T-cell (primary cell): ENCODE data around the gene STRA6. TPM values are rescaled to one million over a fixed set of nuclear protein-coding genes. Genes with fewer than 3 reads are reported as not detected.

ENCODE experiments used
- ATAC-seq, 4 experiments: fragments of 200-7000 bp in 3 of 4; fragments of 150-1000 bp in 1 of 4; cut with Tn5 transposase; replicated peaks in 1 of 4; 1 replicate in 3 of 4; 2 replicates in 1 of 4; pipeline ENCODE4 v1.10.0; 2021; ENCODE audit warnings: moderate library complexity in 3 of 4, mild to moderate bottlenecking in 2 of 4, moderate number of reproducible peaks in 1 of 4
- CTCF ChIA-PET, 2 donors: fragments of 300-600 bp; sonication (Branson Sonifier 250); formaldehyde crosslinking; loops; one replicate each; lab custom pipeline; 2022; ENCODE audit warnings: antibody characterized with exemption in 2 of 2; lab: Charles Lee
- POLR2A ChIA-PET, 2 donors: fragments of 300-600 bp; sonication (Branson Sonifier 250); formaldehyde crosslinking; loops; one replicate each; lab custom pipeline; 2022; ENCODE audit warnings: antibody characterized with exemption in 2 of 2; lab: Charles Lee
- DNase-seq, 35 experiments: peaks; one replicate each; pipeline versions ENCODE4 v3.0.0 to v3.0.0-alpha.2; 2013 to 2023
- H3K27ac ChIP-seq: one replicate; pipeline ENCODE4 v1.5.1; 2013; ENCODE audit warnings: low read length
- H3K27me3 ChIP-seq, 2 experiments: replicated peaks in 1 of 2; 1 replicate in 1 of 2; 2 replicates in 1 of 2; pipeline versions ENCODE4 v1.6.1 to v1.7.0; 2013; ENCODE audit warnings: low read length in 1 of 2, mixed read lengths in 1 of 2; ENCODE audit not compliant: control insufficient read depth in 2 of 2, insufficient read depth in 2 of 2; ENCODE audit errors: extremely low read depth in 1 of 2
- H3K36me3 ChIP-seq, 2 donors: 1 replicate in 1 of 2; 2 replicates in 1 of 2; pipeline versions ENCODE4 v1.6.1 to v1.7.0; 2013; ENCODE audit warnings: low read length in 1 of 2; ENCODE audit not compliant: control insufficient read depth in 2 of 2, insufficient read depth in 1 of 2; ENCODE audit errors: extremely low read depth in 1 of 2
- H3K4me1 ChIP-seq, 2 experiments: 1 replicate in 1 of 2; 2 replicates in 1 of 2; pipeline versions ENCODE4 v1.6.1 to v1.7.0; 2013; ENCODE audit warnings: low read length in 2 of 2, mixed read lengths in 1 of 2; ENCODE audit not compliant: insufficient read depth in 2 of 2, control insufficient read depth in 1 of 2; ENCODE audit errors: extremely low read depth in 1 of 2
- H3K4me3 ChIP-seq, 2 donors: 1 replicate in 1 of 2; 2 replicates in 1 of 2; pipeline versions ENCODE4 v1.5.1 to v1.7.0; 2013; ENCODE audit warnings: mild to moderate bottlenecking in 2 of 2, low read length in 1 of 2, moderate library complexity in 1 of 2; ENCODE audit not compliant: control insufficient read depth in 1 of 2; ENCODE audit errors: extremely low read depth in 1 of 2
- H3K9me3 ChIP-seq: 2 replicates; pipeline ENCODE4 v1.7.0; 2013
- H3K27ac Mint-ChIP-seq, 2 donors: one replicate each; pipeline ENCODE4 v1.8.0; 2020 to 2021; ENCODE audit warnings: mild to moderate bottlenecking in 2 of 2, mixed read lengths in 2 of 2
- H3K27me3 Mint-ChIP-seq, 2 donors: one replicate each; pipeline ENCODE4 v1.8.0; 2021 to 2022; ENCODE audit warnings: mixed read lengths in 2 of 2
- H3K36me3 Mint-ChIP-seq: one replicate; pipeline ENCODE4 v1.8.0; 2021; ENCODE audit warnings: mixed read lengths
- H3K4me1 Mint-ChIP-seq, 3 donors: one replicate each; pipeline ENCODE4 v1.8.0; 2020 to 2022; ENCODE audit warnings: mixed read lengths in 3 of 3, mild to moderate bottlenecking in 1 of 3
- H3K4me3 Mint-ChIP-seq, 3 donors: one replicate each; pipeline ENCODE4 v1.8.0; 2020 to 2022; ENCODE audit warnings: mild to moderate bottlenecking in 3 of 3, mixed read lengths in 3 of 3, moderate library complexity in 3 of 3
- H3K9me3 Mint-ChIP-seq, 3 donors: one replicate each; pipeline ENCODE4 v1.8.0; 2020 to 2022; ENCODE audit warnings: mixed read lengths in 3 of 3
- WGBS: methylation state at CpG from one replicate; pipeline ENCODE4 v1.1.5; 2013; ENCODE audit warnings: missing lambda C conversion rate; ENCODE audit not compliant: insufficient coverage; 5-methylcytosine and 5-hydroxymethylcytosine counted together
- total RNA-seq, 35 experiments: library from RNA in 6 of 35; stranded (reverse) in 6 of 35; fragments of 120-200 nt in 1 of 35; gene quantifications; one replicate each; pipeline versions ENCODE4 v1.2.1 to v1.2.4 and lab custom pipeline; 2013 to 2026

The STRA6 gene
- total RNA-seq, 5 donors from 2014 or later (not counting 1 experiment from before 2014, with no cell fraction given) = not detected

GRCh38 chr15:74159773-74160172, 42.8 kb downstream of the STRA6 start:
- H3K4me1 ChIP-seq = peaks cover 0 to 4% of the 10 kb centered on the region in 2 experiments
- Mint-ChIP-seq H3K27me3 (peaks cover 32 to 36% of the 10 kb centered on the region in 2 donors), H3K9me3 (no peaks in the 10 kb centered on the region), H3K27ac (no peak overlapping the region), H3K4me1 (peaks cover 0 to 5% (median 4%) of the 10 kb centered on the region in 3 donors), H3K4me3 (no peak overlapping the region), H3K36me3 (no peaks in the 10 kb centered on the region)
- H3K36me3 ChIP-seq = no peaks in the 10 kb centered on the region
- H3K9me3 ChIP-seq = no peaks in the 10 kb centered on the region
- H3K27me3 ChIP-seq = peaks cover 0 to 23% of the 10 kb centered on the region in 2 experiments
- ChIA-PET CTCF (no interaction called here), POLR2A (no interaction called here)
- H3K27ac ChIP-seq = no peak overlapping the region
- DNase-seq (no peak), ATAC-seq (no peak)
- no CpG with 5 or more reads among the region's 1 CpG for WGBS
- no peak overlapping the region for H3K4me3 ChIP-seq

GRCh38 chr15:74158855-74159650, 43.5 kb downstream of the STRA6 start:
- DNase-seq (no peak), ATAC-seq (no peak)
- Mint-ChIP-seq H3K4me3 (no peak overlapping the region), H3K4me1 (peaks cover 0 to 5% (median 4%) of the 10 kb centered on the region in 3 donors), H3K36me3 (no peaks in the 10 kb centered on the region), H3K27ac (no peak overlapping the region), H3K9me3 (no peaks in the 10 kb centered on the region), H3K27me3 (peaks cover 29 to 34% of the 10 kb centered on the region in 2 donors)
- Histone ChIP-seq H3K9me3 (no peaks in the 10 kb centered on the region), H3K27me3 (peaks cover 0 to 24% of the 10 kb centered on the region in 2 experiments), H3K27ac (no peak overlapping the region), H3K4me3 (no peak overlapping the region), H3K36me3 (no peaks in the 10 kb centered on the region), H3K4me1 (peaks cover 0 to 4% of the 10 kb centered on the region in 2 experiments)
- CTCF ChIA-PET = no interaction called here
- POLR2A ChIA-PET = no interaction called here
- WGBS = no CpG with 5 or more reads among the region's 5 CpGs

GRCh38 chr15:74157868-74158827, 44.4 kb downstream of the STRA6 start:
- no peaks in the 10 kb centered on the region for H3K9me3 Mint-ChIP-seq
- H3K27me3 Mint-ChIP-seq = peaks cover 30 to 32% of the 10 kb centered on the region in 2 donors
- H3K27ac ChIP-seq = no peak overlapping the region
- H3K9me3 ChIP-seq = no peaks in the 10 kb centered on the region
- no peak overlapping the region for H3K4me3 ChIP-seq
- ChIA-PET CTCF (no interaction called here), POLR2A (no interaction called here)
- H3K4me3 Mint-ChIP-seq = no peak overlapping the region
- no peak for DNase-seq
- peaks cover 0 to 26% of the 10 kb centered on the region in 2 experiments for H3K27me3 ChIP-seq
- peaks cover 0 to 4% of the 10 kb centered on the region in 2 experiments for H3K4me1 ChIP-seq
- 100% methylated on average over 1 of the region's 9 CpGs for WGBS
- no peaks in the 10 kb centered on the region for H3K36me3 ChIP-seq
- H3K27ac Mint-ChIP-seq = no peak overlapping the region
- H3K36me3 Mint-ChIP-seq = no peaks in the 10 kb centered on the region
- ATAC-seq = no peak
- peaks cover 0 to 5% (median 4%) of the 10 kb centered on the region in 3 donors for H3K4me1 Mint-ChIP-seq

- Histone ChIP-seq H3K27me3 (peaks cover 0 to 19% of the 10 kb centered on the region in 2 experiments), H3K27ac (no peak overlapping the region), H3K36me3 (no peaks in the 10 kb centered on the region), H3K9me3 (no peaks in the 10 kb centered on the region), H3K4me1 (peaks cover 0 to 4% of the 10 kb centered on the region in 2 experiments), H3K4me3 (no peak overlapping the region)
- WGBS = 25% methylated on average over 7 of the region's 7 CpGs
- no peak for DNase-seq
- Mint-ChIP-seq H3K4me3 (no peak overlapping the region), H3K36me3 (no peaks in the 10 kb centered on the region), H3K4me1 (peaks cover 0 to 5% (median 4%) of the 10 kb centered on the region in 3 donors), H3K9me3 (no peaks in the 10 kb centered on the region), H3K27me3 (peaks cover 23 to 29% of the 10 kb centered on the region in 2 donors), H3K27ac (no peak overlapping the region)
- ATAC-seq = peak in 2 of 4 experiments; percentile 48 to 72
- ChIA-PET POLR2A (no interaction called here), CTCF (interaction anchor here in 1 of 2 donors (0.6 kb wide), 1 partner anchor 155 kb away, joined by 3 read pairs; no protein-coding TSS in a partner anchor)
These were observed 45.7 kb downstream of the STRA6 start for GRCh38 chr15:74156678-74157411.

GRCh38 chr15:74155766-74156417, 46.7 kb downstream of the STRA6 start:
- H3K9me3 ChIP-seq = no peaks in the 10 kb centered on the region
- DNase-seq = no peak
- peaks cover 0 to 4% of the 10 kb centered on the region in 2 experiments for H3K4me1 ChIP-seq
- no peak for ATAC-seq
- Mint-ChIP-seq H3K27ac (no peak overlapping the region), H3K27me3 (peaks cover 23 to 35% of the 10 kb centered on the region in 2 donors), H3K4me1 (peaks cover 0 to 5% (median 4%) of the 10 kb centered on the region in 3 donors), H3K4me3 (no peak overlapping the region), H3K36me3 (no peaks in the 10 kb centered on the region), H3K9me3 (no peaks in the 10 kb centered on the region)
- no peak overlapping the region for H3K27ac ChIP-seq
- no peaks in the 10 kb centered on the region for H3K36me3 ChIP-seq
- POLR2A ChIA-PET = no interaction called here
- CTCF ChIA-PET = no interaction called here
- peaks cover 0 to 22% of the 10 kb centered on the region in 2 experiments for H3K27me3 ChIP-seq
- 100% methylated on average over 3 of the region's 14 CpGs for WGBS
- no peak overlapping the region for H3K4me3 ChIP-seq
